HCT116 (cell line): Measurements from ENCODE around the gene ZNF14. TPM values are rescaled to one million over a fixed set of nuclear protein-coding genes. Genes with fewer than 3 reads are reported as not detected.

Experiments
- ATAC-seq: fragments of 200-7000 bp; cut with Tn5 transposase; 2 replicates; pipeline ENCODE4 v1.9.1; 2020; ENCODE audit warnings: mild to moderate bottlenecking, moderate library complexity
- BruUV-seq: library from RNA; stranded (reverse); fragments of 400-500 nt; replicated peaks from 2 replicates; lab custom pipeline; 2021; lab: Mats Ljungman, UMichigan
- CTCF ChIA-PET: fragments of 300-600 bp; sonication (Branson Sonifier 250); formaldehyde crosslinking; loops from one replicate; lab custom pipeline; 2021; ENCODE audit warnings: antibody characterized with exemption; lab: Charles Lee
- POLR2A ChIA-PET: fragments of 300-600, 350-600 bp; sonication (Branson Sonifier 250); formaldehyde crosslinking; loops from one replicate; lab custom pipeline; 2021; ENCODE audit warnings: antibody characterized with exemption; lab: Charles Lee
- RAD21 ChIA-PET, 2 experiments: fragments of 300-600 bp; sonication (Branson Sonifier 250); formaldehyde crosslinking; loops; one replicate each; lab custom pipeline; 2023; ENCODE audit warnings: low total read pairs in 2 of 2; ENCODE audit not compliant: uncharacterized antibody in 2 of 2, unreplicated experiment in 2 of 2, low non-redundant PET in 1 of 2; lab: Charles Lee
- DNase-seq: peaks from one replicate; pipeline ENCODE4 v3.0.0-alpha.2; 2010; ENCODE audit warnings: low read depth, low spot score
- H2AFZ ChIP-seq: fragments of 200-600 bp; shearing (Covaris generic), sonication (generic); 2 replicates; pipeline ENCODE4 v1.6.1; 2017; ENCODE audit warnings: low read depth, mixed run types, mixed read lengths, antibody characterized with exemption, low read length; ENCODE audit not compliant: poor library complexity, severe bottlenecking
- H3K27ac ChIP-seq: 2 replicates; pipeline ENCODE4 v1.5.1; 2012; ENCODE audit warnings: low read depth, low read length
- H3K27me3 ChIP-seq: fragments of 200-600 bp; sonication (generic); 2 replicates; pipeline ENCODE4 v1.6.1; 2016; ENCODE audit warnings: mixed run types, low read length, mixed read lengths; ENCODE audit not compliant: insufficient read depth
- H3K36me3 ChIP-seq, 2 experiments: fragments of 200-500 bp in 1 of 2; fragments of 200-600 bp in 1 of 2; sonication (Bioruptor generic) in 1 of 2; sonication (generic) in 1 of 2; 2 replicates each; pipeline versions ENCODE4 v1.5.1 to v1.6.1; 2014 to 2016; ENCODE audit warnings: low read length in 2 of 2, inconsistent platforms in 1 of 2, mixed read lengths in 1 of 2, mixed run types in 1 of 2; ENCODE audit not compliant: insufficient read depth in 2 of 2, control insufficient read depth in 1 of 2
- H3K4me1 ChIP-seq, 2 experiments: fragments of 200-600 bp in 1 of 2; sonication (generic) in 1 of 2; 2 replicates each; pipeline versions ENCODE4 v1.5.1 to v1.6.1; 2012 to 2017; ENCODE audit warnings: low read length in 2 of 2, inconsistent platforms in 1 of 2, mild to moderate bottlenecking in 1 of 2, mixed read lengths in 1 of 2, mixed run types in 1 of 2, moderate library complexity in 1 of 2; ENCODE audit not compliant: insufficient read depth in 2 of 2, control insufficient read depth in 1 of 2
- H3K4me2 ChIP-seq: fragments of 200-600 bp; sonication (generic); 2 replicates; pipeline ENCODE4 v1.6.1; 2017; ENCODE audit warnings: mixed run types, low read length, mixed read lengths
- H3K4me3 ChIP-seq, 2 experiments: fragments of 200-600 bp in 1 of 2; sonication (generic) in 1 of 2; replicated peaks in 1 of 2; 2 replicates each; pipeline ENCODE4 v1.5.1; 2011 to 2016; ENCODE audit warnings: low read length in 2 of 2, control low read depth in 1 of 2, low read depth in 1 of 2, mild to moderate bottlenecking in 1 of 2, mixed read lengths in 1 of 2, mixed run types in 1 of 2
- H3K79me2 ChIP-seq: fragments of 200-600 bp; sonication (generic); 2 replicates; pipeline ENCODE4 v1.6.1; 2017; ENCODE audit warnings: mild to moderate bottlenecking, mixed run types, low read length, moderate library complexity, mixed read lengths; ENCODE audit not compliant: insufficient read depth
- H3K9ac ChIP-seq: fragments of 200-600 bp; sonication (generic); 2 replicates; pipeline ENCODE4 v1.6.1; 2016; ENCODE audit warnings: low read length, mixed read lengths
- H3K9me2 ChIP-seq: fragments of 200-600 bp; sonication (generic), shearing (Covaris generic); 2 replicates; pipeline ENCODE4 v1.6.1; 2017; ENCODE audit warnings: mixed run types, mild to moderate bottlenecking, moderate library complexity; ENCODE audit not compliant: insufficient read depth
- H3K9me3 ChIP-seq, 2 experiments: fragments of 200-500 bp in 1 of 2; fragments of 200-600 bp in 1 of 2; sonication (Bioruptor generic) in 1 of 2; sonication (generic) in 1 of 2; 2 replicates each; pipeline ENCODE4 v1.6.1; 2014 to 2017; ENCODE audit warnings: low read length in 2 of 2, mixed read lengths in 2 of 2, inconsistent platforms in 1 of 2, low read depth in 1 of 2, mild to moderate bottlenecking in 1 of 2, mixed run types in 1 of 2, moderate library complexity in 1 of 2; ENCODE audit not compliant: control insufficient read depth in 1 of 2, insufficient read depth in 1 of 2
- H4K20me1 ChIP-seq: fragments of 200-600 bp; sonication (generic), shearing (Covaris generic); 2 replicates; pipeline ENCODE4 v1.6.1; 2017; ENCODE audit warnings: mixed run types, mild to moderate bottlenecking, moderate library complexity; ENCODE audit not compliant: insufficient read depth
- CBX3 ChIP-seq: IDR thresholded peaks from 2 replicates; pipeline ENCODE4 v1.6.1; 2012; ENCODE audit warnings: low read depth
- CEBPB ChIP-seq: IDR thresholded peaks from 2 replicates; pipeline ENCODE4 v1.6.1; 2012; ENCODE audit warnings: low read depth
- EZH2phosphoT487 ChIP-seq: fragments of 200-600 bp; IDR thresholded peaks from 2 replicates; pipeline ENCODE4 v1.6.1; 2018; ENCODE audit warnings: antibody characterized with exemption, borderline replicate concordance
- JUND ChIP-seq: IDR thresholded peaks from 2 replicates; pipeline ENCODE4 v1.6.1; 2012
- POLR2A ChIP-seq: IDR thresholded peaks from 2 replicates; pipeline ENCODE4 v1.7.0; 2011; ENCODE audit warnings: borderline replicate concordance; ENCODE audit not compliant: insufficient read depth, insufficient read length; ENCODE audit errors: extremely low read depth
- RAD21 ChIP-seq: IDR thresholded peaks from 2 replicates; pipeline ENCODE4 v1.6.1; 2012; ENCODE audit warnings: low read depth, mild to moderate bottlenecking
- SP1 ChIP-seq: IDR thresholded peaks from 2 replicates; pipeline ENCODE4 v1.6.1; 2012; ENCODE audit warnings: low read depth
- TCF7L2 ChIP-seq: IDR thresholded peaks from 2 replicates; pipeline ENCODE4 v1.7.0; 2011; ENCODE audit warnings: borderline replicate concordance, inconsistent platforms; ENCODE audit not compliant: insufficient read depth, insufficient read length; ENCODE audit errors: extremely low read depth
- YY1 ChIP-seq: IDR thresholded peaks from 2 replicates; pipeline ENCODE4 v1.6.1; 2011; ENCODE audit warnings: low read length, low read depth, moderate library complexity, mild to moderate bottlenecking; ENCODE audit not compliant: insufficient replicate concordance; ENCODE audit errors: extremely low read depth
- ZFX ChIP-seq: fragments of 450-650 bp; IDR thresholded peaks from 2 replicates; pipeline ENCODE4 v1.6.1; 2017
- intact Hi-C: fragments of 100-400 bp; cut with micrococcal nuclease; formaldehyde crosslinking; loops from 2 replicates; pipeline ENCODE4 v1.10.0; 2022
- total RNA-seq: library from RNA; stranded (reverse); gene quantifications from one replicate; pipeline ENCODE4 v1.2.1, GENCODE V29; 2021; ENCODE audit not compliant: unreplicated experiment
- TF ChIP-seq, protein P1 (sequence below): IDR thresholded peaks from 2 replicates; pipeline ENCODE4 v1.6.1; 2012; ENCODE audit warnings: low read depth
- TF ChIP-seq, protein P2 (sequence below): IDR thresholded peaks from 2 replicates; pipeline ENCODE4 v1.6.1; 2011; ENCODE audit warnings: mild to moderate bottlenecking, low read length, moderate library complexity; ENCODE audit not compliant: insufficient replicate concordance; ENCODE audit errors: extremely low read depth
- TF ChIP-seq, protein P3 (sequence below): IDR thresholded peaks from 2 replicates; pipeline ENCODE4 v1.6.1; 2012

ZNF14 gene
- total RNA-seq, 1 experiment from 2014 or later, result 4.8 TPM

DNA sequence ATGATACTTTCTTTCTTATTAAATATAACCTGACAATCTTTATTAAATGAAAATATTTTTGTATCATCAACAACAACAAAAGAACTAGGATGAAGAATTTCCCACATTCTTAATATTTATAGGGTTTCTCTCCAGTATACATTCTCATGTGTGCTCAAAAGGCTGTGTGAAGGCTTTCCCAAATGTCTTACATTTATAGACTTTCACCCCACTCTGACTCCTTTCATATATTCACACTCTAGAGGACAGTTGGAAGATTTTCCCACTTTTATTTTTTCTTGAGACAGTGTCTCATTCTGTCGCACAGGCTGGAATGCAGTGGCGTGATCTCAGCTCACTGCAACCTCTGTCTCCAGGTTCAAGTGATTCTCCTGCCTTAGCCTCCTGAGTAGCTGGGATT lies 22.4 kb downstream of the ZNF14 start:
- Histone ChIP-seq H3K79me2 (peaks cover 4% of the 10 kb centered on the region; the same call in 1 of the 2 replicates), H3K27me3 (no peaks in the 10 kb centered on the region), H3K4me2 (no peak overlapping the region), H3K4me1 (no peaks in the 10 kb centered on the region), H3K9me3 (peaks cover 57 to 72% of the 10 kb centered on the region in 2 experiments; a peak in 3 of 4 replicates), H3K9ac (no peak overlapping the region), H3K27ac (no peak overlapping the region), H4K20me1 (no peaks in the 10 kb centered on the region), H2AFZ (no peak overlapping the region), H3K36me3 (peaks cover 17 to 25% of the 10 kb centered on the region in 2 experiments), H3K4me3 (no peak overlapping the region), H3K9me2 (no peaks in the 10 kb centered on the region)
- no peak for ATAC-seq
- POLR2A ChIA-PET, result no interaction called here
- CTCF ChIA-PET, result no interaction called here
- DNase-seq, result no peak
- intact Hi-C loops, result no loop called here
- no peak for TF ChIP-seq TCF7L2
- no peak for TF ChIP-seq POLR2A
- TF ChIP-seq RAD21, result no peak
- TF ChIP-seq, protein P1, sequence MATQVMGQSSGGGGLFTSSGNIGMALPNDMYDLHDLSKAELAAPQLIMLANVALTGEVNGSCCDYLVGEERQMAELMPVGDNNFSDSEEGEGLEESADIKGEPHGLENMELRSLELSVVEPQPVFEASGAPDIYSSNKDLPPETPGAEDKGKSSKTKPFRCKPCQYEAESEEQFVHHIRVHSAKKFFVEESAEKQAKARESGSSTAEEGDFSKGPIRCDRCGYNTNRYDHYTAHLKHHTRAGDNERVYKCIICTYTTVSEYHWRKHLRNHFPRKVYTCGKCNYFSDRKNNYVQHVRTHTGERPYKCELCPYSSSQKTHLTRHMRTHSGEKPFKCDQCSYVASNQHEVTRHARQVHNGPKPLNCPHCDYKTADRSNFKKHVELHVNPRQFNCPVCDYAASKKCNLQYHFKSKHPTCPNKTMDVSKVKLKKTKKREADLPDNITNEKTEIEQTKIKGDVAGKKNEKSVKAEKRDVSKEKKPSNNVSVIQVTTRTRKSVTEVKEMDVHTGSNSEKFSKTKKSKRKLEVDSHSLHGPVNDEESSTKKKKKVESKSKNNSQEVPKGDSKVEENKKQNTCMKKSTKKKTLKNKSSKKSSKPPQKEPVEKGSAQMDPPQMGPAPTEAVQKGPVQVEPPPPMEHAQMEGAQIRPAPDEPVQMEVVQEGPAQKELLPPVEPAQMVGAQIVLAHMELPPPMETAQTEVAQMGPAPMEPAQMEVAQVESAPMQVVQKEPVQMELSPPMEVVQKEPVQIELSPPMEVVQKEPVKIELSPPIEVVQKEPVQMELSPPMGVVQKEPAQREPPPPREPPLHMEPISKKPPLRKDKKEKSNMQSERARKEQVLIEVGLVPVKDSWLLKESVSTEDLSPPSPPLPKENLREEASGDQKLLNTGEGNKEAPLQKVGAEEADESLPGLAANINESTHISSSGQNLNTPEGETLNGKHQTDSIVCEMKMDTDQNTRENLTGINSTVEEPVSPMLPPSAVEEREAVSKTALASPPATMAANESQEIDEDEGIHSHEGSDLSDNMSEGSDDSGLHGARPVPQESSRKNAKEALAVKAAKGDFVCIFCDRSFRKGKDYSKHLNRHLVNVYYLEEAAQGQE, result no peak
- TF ChIP-seq EZH2phosphoT487, result no peak
- no peak for TF ChIP-seq ZFX
- TF ChIP-seq, protein P2, sequence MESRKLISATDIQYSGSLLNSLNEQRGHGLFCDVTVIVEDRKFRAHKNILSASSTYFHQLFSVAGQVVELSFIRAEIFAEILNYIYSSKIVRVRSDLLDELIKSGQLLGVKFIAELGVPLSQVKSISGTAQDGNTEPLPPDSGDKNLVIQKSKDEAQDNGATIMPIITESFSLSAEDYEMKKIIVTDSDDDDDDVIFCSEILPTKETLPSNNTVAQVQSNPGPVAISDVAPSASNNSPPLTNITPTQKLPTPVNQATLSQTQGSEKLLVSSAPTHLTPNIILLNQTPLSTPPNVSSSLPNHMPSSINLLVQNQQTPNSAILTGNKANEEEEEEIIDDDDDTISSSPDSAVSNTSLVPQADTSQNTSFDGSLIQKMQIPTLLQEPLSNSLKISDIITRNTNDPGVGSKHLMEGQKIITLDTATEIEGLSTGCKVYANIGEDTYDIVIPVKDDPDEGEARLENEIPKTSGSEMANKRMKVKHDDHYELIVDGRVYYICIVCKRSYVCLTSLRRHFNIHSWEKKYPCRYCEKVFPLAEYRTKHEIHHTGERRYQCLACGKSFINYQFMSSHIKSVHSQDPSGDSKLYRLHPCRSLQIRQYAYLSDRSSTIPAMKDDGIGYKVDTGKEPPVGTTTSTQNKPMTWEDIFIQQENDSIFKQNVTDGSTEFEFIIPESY, result no peak
- TF ChIP-seq YY1, result no peak
- TF ChIP-seq CBX3, result no peak
- no peak for TF ChIP-seq SP1
- TF ChIP-seq CEBPB, result no peak
- TF ChIP-seq, protein P3, sequence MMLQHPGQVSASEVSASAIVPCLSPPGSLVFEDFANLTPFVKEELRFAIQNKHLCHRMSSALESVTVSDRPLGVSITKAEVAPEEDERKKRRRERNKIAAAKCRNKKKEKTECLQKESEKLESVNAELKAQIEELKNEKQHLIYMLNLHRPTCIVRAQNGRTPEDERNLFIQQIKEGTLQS, result no peak
- TF ChIP-seq JUND, result no peak
- BruUV-seq, result no TSS peak
- RAD21 ChIA-PET, result no interaction called here
